HG02870 (cell line): ENCODE results near the gene LY6G5B.

Source experiments
- ATAC-seq: cut with Tn5 transposase; IDR thresholded peaks from one replicate; pipeline ENCODE4 v1.9.1; 2021; ENCODE audit warnings: mild to moderate bottlenecking, moderate library complexity; ENCODE audit not compliant: unreplicated experiment

The LY6G5B gene

GRCh38 chr6:31640612-31641011 lies 29.2 kb upstream of the LY6G5B start:
- ATAC-seq = no peak

- no peak for ATAC-seq
Measured at GRCh38 chr6:31641370-31641769, 28.4 kb upstream of the LY6G5B start.

GRCh38 chr6:31642798-31643570 lies 26.8 kb upstream of the LY6G5B start:
- ATAC-seq = no peak

GRCh38 chr6:31643818-31644454 lies 25.8 kb upstream of the LY6G5B start:
- ATAC-seq = no peak

- no peak for ATAC-seq
Measured at GRCh38 chr6:31645325-31645724, 24.5 kb upstream of the LY6G5B start.

GRCh38 chr6:31651602-31652191 lies 18.1 kb upstream of the LY6G5B start:
- ATAC-seq = peak; percentile 25

GRCh38 chr6:31652925-31653724 lies 16.7 kb upstream of the LY6G5B start:
- peak; percentile 63 for ATAC-seq

GRCh38 chr6:31654574-31655348 lies 15.0 kb upstream of the LY6G5B start:
- no peak for ATAC-seq

- no peak for ATAC-seq
Measured at GRCh38 chr6:31655349-31656237, 14.2 kb upstream of the LY6G5B start, which contains the start of gene APOM. Gene APOM (plus strand): TSS chr6:31655894. CDS start chr6:31655967, 73 bp downstream.

GRCh38 chr6:31657406-31658157 lies 12.2 kb upstream of the LY6G5B start:
- no peak for ATAC-seq

GRCh38 chr6:31658158-31658688 lies 11.6 kb upstream of the LY6G5B start:
- no peak for ATAC-seq

GRCh38 chr6:31658983-31659648 lies 10.7 kb upstream of the LY6G5B start:
- no peak for ATAC-seq

GRCh38 chr6:31659649-31660380 lies 10.0 kb upstream of the LY6G5B start:
- ATAC-seq = no peak

GRCh38 chr6:31660381-31661261 lies 9.2 kb upstream of the LY6G5B start, which contains the start of gene C6orf47:
Gene C6orf47 (minus strand): TSS chr6:31660778. CDS start chr6:31659947, 831 bp downstream.
- ATAC-seq = peak; percentile 41

GRCh38 chr6:31661262-31662123 lies 8.3 kb upstream of the LY6G5B start:
- no peak for ATAC-seq
